ENCODE results near the gene GORASP1.

The GORASP1 gene

DNA sequence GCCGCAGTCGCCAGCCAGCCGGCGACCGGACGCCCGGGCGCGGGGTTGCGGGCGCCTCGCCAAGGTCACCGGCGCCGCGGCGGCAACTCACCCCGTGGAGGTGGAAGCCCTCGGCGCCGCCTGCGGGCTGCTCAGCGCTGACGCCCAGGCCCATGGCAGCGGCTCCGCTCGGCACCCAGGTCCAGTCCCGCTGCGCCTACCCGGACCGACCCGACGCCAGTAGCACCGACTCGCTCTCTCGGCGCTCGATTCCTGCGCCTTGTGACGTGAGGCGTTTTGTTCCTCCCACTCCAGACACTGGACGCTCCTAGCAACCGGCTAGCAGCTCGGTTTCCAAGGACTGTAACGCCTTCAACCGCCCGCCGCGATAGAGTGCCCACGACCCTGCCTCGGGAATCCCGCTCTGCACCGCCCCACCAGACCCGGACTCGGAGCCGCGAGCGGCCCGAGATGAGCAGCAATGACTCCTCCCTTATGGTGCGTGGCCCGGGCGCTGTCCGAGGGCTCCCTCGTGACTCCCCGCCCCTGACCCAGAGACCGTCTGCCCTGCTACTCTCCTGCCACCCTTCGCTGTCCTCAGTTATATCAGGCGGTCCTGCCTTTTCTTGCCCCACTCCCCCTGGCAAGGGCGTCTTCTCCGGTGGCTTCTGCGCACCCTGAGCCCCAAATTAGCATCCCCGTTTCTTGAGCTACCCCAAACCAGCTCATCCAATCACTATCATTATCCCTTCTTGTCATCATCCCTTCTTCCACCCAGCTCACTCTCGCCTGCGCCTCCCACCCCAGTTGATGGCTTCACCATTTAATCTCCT is at the start of gene GORASP1, which contains the start of gene TTC21A:
Gene GORASP1 (minus strand): TSS at position 240 of the 812 bp plus-strand sequence. CDS start 86 bp downstream, at position 154.
Gene TTC21A (plus strand): TSS at position 293 of the 812 bp plus-strand sequence. CDS start 158 bp downstream, at position 451.
- DNase-seq (ENCODE audit: low read depth, low spot score): no peak

DNA sequence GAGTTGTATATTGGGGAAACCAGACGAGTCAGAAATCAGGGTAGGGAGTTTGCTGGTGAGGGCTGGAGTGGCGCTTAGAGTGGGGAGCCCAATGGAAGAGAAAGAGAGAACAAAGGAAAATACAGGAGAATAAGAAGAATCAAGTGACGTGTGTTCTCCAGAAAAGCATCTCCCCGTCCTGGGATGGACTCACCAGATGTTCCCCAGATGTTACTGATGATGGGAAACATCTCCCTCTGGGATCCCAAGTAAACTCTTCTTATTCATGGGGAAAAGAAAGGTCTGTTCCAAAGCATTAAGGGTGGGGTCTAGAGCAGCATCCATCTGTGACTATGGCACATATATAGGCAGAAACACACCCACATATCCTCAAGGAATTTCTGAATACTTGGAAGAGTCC is 49.0 kb upstream of the GORASP1 start:
- DNase-seq (ENCODE audit: low read depth, low spot score): no peak

DNA sequence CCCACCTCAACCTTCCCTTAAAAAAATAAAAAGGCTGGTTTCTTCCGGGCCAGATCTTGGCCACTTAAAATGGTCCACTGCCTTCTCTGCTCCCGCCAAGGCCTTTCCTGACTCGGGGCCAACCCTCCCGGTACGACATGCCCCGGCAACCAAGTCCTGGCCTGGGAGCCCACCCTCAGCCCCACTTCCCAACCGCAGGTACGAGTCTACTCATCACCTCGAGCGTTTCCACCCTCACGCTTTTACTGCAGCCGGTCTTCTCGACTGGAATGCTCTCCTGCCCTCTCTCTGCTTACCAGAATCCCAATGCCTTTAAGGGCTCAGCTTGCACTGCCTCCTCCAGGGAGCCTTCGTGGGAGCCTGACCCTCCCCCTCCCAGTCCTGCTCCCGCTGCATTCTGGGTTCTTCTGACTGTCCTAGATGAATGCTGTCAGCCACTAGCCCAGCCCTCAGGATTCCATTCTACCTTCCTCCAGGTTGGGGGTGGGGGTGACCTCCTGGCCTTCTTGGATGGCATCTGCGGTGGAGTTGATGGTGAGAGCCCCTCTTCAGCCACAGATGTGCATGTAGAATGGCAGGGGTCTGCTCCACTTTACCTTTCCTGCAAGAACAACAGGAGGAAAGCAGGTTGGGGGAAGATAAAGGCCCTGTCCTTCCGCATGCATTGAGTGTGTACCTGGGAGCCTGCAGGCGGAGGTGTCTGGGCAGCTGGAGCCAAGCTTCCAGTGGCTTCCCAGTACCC is 47.0 kb upstream of the GORASP1 start:
- DNase-seq (ENCODE audit: low read depth, low spot score): no peak

DNA sequence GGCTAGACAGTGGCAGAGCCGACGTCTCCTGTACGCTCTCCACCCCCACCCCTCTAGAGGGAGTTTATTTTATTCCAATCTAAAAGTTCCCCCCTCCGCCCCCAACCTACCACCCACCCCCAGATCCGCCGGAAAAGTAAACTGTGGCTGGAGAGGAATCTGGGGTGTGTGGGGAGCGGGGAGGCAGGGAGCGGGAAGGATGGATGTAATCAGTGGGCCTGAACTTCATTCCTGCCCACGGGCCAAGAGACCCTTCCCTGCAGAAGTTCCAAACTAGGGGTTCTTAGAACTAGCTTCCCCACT is 46.5 kb upstream of the GORASP1 start:
- no peak for DNase-seq (ENCODE audit: low read depth, low spot score)

DNA sequence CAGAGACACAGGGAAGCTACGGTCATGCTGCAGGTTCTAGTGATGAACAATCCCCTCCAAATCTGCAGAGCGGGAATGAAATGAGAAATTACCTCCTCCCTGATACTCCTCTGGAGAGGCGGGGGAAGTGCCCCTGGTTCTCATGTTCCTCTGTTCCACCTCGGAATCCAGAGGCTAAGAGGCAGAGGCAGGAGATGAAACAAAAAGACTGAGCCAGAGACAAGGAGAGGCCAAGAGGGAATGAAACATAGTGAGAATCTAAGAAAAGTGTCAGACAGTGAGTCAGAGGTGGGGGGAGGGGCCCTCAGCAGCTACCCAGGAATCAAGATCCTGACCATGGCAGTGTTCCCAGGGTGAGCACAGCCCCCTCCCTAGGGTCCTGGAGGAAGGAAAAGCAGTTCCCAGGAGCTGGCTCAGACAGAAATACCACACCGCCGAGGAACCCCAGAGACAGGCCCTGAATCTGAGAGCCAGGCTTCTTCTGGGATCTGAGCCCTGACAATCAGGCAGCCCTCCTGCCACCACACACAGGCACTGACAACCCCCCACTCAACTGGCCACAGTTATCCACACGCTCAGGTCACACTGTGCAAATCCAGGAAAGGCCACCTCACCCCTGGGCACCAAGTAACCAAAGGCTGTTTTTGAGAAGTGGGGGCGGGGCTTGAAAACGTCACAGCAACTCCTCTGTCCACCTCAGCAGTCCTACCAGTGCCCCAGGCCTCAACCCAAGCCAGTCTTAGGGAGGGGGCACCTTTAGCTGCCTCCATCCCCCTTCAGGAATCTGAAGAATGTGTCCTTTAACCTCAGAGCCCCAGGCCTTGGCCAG is 43.6 kb upstream of the GORASP1 start:
- no peak for DNase-seq (ENCODE audit: low read depth, low spot score)

DNA sequence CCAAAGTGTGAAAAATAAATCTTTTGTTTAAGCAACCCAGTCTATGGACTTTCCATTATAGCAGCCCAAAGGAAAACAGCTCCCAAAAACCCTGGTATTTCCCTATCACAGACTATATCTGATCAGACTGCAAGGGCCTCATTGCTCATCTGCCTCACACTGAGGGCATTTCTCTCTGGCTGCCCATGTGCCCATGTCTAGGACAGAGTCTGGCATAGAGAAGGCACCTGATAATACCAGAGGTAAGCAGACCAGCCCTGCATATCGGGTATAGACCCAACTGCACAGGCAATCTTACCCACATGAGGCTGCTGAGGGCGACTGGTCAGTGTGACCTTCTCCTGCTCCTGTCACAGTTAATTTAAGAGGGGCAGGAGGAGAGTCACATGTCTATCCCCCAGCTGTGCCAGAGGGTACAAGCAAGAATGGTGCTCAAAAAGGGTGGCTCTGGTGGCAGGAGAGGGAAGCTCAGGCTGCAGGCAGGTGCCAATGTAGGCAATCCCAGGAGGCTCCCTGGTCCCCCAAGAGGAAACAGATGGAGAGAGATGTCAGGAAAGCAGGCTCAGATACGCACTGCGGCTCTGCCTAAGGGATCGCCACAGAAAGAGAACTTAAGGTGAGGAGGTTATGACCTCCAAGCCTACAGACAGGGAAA is 42.8 kb upstream of the GORASP1 start:
- no peak for DNase-seq (ENCODE audit: low read depth, low spot score)

DNA sequence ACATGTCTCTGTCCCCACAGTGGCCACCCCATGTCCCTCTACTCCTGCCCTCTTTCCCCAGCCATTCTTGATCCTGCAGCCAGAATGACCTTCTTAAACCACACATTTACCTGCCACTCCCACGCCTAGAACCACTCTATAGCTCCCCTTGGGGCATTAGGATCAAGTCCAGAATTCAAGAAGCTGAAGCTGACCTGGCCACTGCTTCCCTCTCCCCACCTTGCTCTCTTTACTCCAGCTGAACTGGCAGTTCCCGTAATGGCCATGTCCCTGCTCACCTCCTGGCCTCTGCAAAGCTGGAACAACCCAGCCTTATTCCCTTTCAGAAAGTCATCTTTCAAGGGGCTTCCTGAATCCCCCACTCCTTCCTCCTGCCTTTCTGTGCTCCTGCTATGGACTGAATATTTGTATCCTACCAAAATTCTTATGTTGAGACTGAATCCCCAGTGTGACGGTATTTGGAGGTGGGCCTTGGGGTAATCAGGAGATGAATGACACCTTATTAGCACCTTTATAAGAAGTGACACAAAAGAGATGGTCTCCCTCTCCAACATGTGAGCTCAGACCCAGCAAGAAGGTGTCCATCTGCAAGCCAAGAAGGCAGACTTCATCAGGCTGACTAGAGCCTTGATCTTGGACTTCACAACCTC is 42.2 kb upstream of the GORASP1 start:
- DNase-seq (ENCODE audit: low read depth, low spot score): no peak

DNA sequence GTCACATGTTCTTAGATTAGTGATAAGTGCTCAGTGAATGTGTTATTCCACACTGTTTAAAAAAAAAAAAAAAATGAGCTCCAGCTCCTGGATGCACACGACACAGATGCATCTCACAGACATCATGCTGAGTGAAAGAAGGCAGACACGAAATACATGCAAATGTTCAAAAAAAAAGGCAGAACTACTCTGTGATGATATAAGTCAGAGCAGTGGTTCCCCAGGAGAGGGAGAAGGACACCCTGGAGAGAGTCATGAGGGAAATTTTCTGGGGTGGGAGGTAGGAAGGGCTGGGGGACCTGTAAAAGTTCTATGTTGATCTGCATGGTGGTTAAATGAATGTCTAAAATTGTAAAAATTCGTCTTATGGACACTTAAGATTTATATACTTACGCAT is 41.6 kb upstream of the GORASP1 start:
- DNase-seq (ENCODE audit: low read depth, low spot score): no peak

DNA sequence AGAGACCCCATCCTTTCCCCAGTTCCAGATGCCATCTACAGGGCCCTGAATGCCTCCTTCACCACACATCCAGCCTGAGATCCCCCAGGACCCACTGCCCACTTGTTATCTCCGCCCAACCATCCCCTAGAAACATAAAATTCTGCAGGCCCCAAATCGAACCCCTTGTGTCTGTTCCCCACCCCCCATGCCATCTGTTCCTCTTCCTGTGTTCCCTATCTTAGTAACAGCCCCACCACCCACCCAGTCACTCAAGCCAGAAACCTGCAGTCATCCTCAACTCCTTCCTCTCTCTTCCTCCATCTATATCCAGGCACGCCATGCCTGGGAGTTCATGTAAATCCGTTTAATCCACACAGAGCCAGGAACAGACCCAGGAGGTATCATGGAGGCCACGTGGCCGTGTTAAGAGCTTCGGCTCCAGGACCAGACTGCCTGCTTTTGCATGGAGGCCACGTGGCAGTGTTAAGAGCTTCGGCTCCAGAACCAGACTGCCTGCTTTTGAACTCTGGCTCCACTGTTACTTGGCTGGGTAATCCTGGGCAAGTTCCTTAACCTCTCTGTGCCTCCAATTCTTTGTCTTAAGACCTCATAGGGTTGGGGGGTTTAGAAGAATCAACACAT is 41.1 kb upstream of the GORASP1 start:
- DNase-seq (ENCODE audit: low read depth, low spot score): no peak

DNA sequence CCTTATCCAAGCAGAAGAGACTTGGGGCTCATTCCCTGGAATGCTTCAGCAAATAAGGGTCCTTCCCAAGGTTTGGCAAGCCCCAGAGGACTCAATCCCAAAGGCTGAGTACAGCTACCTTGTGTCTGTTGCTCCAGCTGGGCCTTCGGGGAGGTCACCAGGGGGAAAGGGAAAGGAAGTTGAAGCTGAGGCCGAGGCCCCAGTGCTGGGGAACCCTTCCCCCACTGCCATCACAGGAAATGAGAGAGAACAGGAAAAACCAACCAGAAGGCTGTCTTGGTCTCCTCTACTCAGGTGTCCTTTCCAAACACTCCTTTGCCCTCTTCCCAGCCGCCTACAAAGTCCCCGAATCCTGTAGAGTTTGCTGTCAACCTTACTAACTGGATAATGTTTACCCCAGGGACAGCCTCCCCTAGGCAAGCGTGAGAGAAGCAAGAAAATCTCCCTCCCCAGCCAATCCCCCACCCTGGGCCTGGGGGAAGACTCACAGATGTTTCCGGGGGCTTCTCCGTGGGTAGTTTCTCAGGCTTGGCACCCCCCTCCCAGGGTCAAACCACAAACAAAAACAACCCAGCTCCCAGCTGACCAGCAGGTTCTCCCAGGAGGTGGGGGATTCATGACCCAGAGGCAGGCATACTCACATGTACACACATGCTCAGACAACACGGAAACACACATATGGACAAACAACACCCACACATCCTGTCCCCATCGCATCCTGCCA is 40.4 kb upstream of the GORASP1 start:
- DNase-seq (ENCODE audit: low read depth, low spot score): no peak

DNA sequence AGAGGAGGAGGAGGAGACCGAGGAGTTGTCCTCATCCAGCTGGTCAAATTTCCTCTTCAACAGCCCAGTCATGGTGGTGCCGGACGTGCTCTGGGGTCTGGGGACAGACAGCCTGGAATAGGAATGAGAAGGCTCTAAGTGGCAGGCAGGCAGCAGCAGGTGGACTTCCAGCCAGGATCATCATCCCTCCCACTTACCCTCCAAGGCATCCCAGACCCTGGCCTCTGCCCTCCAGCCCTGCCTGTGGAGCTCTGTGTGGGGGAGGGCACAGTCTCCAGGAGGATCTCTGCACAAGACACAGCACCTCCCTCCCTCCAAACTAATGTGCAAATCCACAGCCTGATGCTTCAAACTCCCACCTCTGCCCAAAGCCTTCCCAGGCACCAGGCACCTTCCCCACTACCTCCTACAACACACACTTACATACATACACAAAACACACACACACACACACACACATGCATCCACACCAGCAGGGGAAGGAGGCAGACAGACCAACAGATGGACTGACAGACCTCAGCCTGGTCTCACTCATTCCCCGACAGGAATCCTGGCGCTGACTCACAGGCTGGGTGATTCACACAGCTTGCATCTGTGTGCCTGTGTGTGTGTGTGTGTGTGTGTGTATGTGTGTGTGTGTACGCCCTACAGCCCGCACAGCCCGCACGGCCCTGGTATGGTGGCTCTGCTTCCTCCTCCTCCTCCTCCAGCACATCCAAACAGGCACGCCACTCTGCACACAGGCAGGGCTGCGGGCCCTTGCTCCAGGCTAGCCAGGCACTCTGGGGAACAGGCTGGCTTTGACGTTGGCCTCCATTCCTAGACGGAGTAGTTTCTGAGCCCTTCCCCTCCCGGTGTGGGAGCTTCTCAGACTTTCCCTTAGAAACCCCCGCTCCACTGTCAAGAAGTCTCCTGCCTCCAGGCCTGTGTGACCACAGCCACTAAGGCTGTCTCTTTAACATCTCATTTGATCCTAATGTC is 39.5 kb upstream of the GORASP1 start:
- no peak for DNase-seq (ENCODE audit: low read depth, low spot score)

DNA sequence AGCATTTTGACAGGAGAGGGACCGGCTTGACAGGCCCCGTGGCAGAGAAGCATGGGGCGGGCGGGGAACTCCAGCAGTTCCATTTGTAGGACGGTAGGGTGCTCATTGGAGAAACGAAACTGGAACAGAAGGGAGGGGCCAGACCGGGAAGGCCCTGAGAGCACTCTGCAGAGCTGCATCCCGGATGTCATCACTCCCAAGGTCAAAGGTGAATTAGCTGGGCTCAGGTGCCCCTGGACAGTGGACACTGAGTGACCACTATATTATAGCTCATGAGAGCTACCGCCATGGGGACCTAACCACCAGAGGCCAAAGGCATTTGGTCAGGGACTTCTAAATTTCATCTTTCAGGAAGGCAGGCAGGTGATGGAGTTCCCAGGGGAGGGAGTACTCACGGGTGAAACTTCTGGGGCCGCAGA is 38.7 kb upstream of the GORASP1 start:
- no peak for DNase-seq (ENCODE audit: low read depth, low spot score)

DNA sequence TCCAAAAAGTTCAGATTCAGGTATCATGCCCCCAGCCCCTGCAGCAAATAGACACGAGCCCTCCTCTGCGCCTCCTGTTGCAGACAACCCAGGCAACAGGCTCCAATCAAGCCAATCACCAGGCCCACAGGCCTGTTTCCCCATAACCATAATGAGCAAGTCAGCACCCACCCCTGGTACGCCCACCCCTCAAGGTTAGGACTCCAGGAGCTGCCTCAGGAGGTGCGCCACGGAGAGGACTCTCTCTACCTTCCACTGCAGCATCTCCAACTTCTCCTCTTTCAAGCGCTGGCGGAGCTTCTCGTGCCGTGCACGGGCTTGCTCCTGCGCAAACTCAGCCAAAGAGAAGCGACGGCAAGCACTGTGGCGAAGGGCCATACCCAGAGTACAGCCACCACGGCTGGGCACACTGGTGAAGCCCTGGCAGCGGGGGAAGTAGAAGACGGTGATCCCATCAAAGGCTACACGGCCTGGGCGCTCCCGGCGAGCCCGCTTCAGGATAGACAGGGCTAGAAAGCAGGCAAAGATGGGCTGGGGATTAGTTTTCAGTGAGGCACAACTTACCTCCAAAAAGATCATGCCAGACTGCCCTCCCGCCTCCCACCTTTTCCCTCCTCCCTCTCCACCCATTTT is 37.4 kb upstream of the GORASP1 start:
- no peak for DNase-seq (ENCODE audit: low read depth, low spot score)

DNA sequence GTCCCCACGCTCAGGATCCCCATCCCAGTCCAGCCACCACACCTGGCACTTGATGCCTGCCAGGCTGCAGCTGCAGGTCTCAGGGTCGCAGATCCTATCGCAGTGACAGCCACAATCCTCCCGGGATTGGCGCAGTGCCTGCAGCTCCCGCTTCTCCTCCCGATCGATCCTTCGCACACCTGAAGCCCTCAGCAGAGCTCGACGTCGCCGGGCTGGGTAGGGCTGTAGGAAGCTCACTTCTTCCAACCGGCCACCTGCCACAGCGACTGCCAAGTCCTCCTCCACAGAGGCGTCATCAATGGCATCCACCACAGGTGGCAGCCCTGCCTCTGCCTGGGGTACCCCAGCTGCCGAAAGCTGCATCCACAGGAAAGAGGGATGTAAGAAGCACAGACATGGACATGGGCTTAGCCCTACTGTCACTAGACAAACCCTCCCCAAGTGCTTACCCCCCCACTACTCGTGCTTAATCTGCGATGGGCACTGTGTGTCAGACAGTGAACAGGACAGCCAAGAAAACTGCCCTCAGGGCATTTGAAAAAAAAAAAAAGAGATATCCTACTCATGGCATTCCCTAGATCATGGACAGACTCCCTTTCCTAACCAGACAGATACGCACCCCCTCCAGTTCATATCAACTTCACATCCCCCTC is 36.8 kb upstream of the GORASP1 start:
- no peak for DNase-seq (ENCODE audit: low read depth, low spot score)

DNA sequence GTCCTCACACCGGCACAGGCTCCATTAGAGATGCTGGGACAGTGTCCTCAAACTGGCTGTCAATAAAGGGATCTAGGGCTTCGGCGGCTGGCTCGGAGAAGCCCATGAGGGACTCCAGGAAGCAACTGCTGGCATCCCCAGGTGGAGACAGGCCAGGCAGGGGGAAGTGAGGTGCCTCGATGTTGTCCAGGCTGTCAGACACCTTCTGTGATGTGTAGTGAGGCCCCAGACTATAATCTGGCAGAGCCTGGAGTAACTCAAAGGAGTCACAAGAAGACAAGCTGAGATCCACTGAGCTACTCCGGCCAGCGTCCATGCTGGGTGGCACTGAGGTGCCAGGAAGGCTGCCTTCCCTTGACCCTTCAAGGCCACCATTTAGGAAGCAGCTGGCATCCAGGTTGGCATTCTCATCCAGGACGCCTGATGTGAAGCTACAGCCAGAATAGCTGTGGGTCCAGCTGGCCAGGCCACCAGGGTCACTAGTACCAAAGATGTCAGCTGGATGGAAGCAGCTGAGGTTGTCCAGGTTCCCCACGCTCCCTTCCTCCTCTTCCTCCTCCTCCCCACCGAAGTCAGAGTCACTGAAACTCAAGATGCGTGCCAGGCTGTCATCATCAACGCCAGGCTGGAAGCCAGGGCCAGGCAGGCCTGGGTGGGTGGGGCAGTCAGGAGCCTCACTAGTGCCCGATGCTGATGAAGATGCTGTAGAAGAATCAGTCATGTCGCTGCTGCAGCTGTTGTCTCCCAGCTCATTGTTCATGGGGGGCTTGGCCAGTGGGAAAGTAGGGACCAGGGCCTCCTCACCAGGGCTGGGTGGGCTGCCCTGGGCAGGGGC is 35.8 kb upstream of the GORASP1 start:
- DNase-seq (ENCODE audit: low read depth, low spot score): no peak

DNA sequence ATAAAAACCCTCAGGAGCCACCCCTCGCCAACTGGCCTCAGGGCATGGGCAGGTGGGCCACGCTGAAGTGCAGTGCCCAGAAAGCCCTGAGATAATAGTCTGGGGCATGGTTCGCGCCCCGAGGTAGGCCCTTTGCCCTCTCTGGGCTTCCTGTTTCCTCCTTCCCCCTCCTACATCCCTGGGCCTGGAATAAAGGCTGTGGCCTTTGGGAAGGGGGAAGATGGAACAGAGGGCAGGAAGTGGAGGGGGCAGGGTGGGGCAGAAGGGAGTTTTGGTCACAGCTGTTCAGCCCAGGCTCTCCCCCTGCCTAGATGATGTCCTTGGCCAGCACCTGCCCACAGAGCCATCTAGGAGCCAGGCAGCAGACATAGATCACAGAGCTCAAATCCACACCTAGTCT is 34.6 kb upstream of the GORASP1 start:
- DNase-seq (ENCODE audit: low read depth, low spot score): no peak
